GM18951 (cell line): ENCODE data around the gene ZCCHC14.

Source experiments
- POLR2A ChIP-seq: IDR thresholded peaks from 4 replicates; pipeline ENCODE4 v1.6.1; 2011; ENCODE audit warnings: mild to moderate bottlenecking; ENCODE audit not compliant: insufficient read length, insufficient read depth; ENCODE audit errors: extremely low read depth
- in situ Hi-C: fragments of 300-500 bp; cut with MboI; formaldehyde crosslinking; loops from one replicate; pipeline ENCODE4 v1.12.0; 2022; ENCODE audit warnings: low sequenced_read_pairs, mixed read lengths, inconsistent platforms; ENCODE audit not compliant: unreplicated experiment

Gene ZCCHC14

DNA sequence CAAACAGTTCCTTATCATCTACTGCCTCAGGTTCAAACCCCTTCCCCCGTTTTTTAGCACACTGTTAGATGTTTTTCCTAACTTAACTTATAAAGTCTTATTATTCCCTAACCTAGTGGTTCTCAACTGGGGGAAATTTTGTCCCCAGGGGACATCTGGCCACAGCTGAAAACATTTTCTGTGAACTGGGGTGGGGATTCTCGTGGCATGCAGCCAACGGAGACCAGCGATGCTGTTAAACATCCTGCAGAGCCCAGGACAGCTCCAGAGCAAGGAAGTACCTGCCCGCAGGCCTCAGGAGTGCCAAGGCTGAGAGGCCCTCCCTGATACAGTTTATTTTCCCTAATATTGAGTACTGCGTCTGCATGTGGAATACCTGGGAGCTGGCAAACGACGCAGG is 24.3 kb downstream of the ZCCHC14 start:
- in situ Hi-C loops: no loop called here

DNA sequence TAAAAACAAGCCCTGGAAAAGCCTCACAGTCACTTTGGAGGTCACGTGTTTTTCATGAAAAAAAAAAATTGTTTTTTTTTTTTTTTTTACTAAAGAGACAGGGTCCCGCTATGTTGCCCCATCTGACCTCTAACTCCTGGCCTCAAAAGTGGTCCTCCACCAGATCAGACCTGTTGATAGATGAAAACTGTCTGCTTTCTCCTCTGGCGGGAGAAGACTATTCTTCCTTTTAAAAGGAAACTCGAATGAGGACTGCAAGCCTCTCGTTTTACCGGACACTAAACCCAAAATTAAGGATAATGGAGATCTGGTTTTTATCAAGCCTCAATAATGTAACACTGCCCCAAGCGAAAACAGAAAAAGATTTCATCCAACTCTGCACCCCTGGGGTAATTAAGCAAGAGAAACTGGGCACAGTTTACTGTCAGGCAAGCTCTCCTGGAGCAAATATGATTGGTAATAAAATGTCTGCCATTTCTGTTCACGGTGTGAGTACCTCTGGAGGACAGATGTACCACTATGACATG is 25.8 kb downstream of the ZCCHC14 start:
- in situ Hi-C loops: no loop called here
- no peak for TF ChIP-seq POLR2A

More for the DNA sequence above, 24.3 kb downstream of the ZCCHC14 start:
- TF ChIP-seq POLR2A: no peak

DNA sequence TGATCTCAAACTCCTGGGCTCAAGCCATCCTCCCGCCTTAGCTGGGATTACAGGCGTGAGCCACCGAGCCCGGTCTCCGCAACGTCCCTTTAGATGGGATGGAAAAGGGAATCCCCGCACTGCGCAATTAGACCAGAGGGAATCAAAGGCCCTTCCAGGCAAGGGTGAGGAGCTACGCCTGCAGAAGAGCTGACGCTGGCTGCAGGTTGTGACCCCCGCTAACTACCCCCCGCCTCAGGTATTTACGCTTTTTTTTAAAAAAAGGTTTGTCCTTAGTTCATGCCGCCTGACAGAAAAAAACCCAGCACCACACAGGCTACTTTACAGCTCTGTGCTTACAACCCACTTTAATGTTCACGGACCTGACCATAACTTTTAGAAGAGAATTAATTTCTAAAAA is 26.9 kb downstream of the ZCCHC14 start:
- no peak for TF ChIP-seq POLR2A
- in situ Hi-C loops: no loop called here

DNA sequence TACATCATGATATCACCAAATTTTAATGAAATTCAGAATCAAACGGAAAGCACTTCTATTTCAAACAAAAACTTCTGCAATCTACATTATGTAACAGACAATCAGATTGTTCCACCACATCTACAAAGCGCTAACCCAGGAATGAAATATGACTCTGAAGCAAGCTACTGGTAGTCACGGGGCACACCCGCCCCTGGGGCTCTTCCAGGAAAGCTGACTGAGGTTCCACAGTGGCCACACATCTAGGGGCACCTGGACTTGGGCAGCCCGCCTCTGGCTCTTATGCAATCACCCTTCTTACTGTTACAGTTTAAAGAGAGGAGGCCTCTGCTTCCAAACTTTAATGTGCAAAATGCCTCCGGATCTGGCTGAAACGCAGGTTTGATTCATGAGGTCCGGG is 27.5 kb downstream of the ZCCHC14 start:
- in situ Hi-C loops: no loop called here

DNA sequence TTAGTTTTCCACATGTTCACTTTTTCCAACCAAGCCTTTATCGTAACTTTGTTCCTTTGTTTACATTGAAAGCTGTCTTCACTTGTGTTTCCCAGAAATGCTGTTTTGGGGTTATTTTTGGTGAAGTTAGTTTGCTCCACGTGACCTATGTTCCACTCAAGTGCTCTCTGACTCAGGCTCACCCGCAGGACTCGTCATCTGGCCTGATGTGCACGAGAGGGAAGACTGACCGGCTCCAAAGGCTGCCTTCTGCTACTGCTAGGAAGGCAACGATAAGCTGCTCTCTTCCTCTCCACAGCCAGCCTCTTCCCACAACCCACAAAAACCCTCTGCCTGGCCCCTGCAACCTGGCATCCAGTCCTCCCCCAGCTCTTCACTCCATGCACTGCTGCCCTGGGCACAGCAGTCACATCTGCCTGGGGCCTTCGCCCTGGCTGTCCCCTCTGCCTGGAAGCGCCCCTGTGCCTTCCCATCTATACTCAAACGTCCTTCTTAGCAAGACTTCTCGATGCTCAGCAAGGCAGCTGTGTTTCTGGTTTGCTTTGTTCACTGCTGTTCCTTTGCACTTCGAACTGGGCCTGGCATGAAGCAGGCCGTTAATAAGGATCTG is 28.0 kb downstream of the ZCCHC14 start:
- in situ Hi-C loops: no loop called here
- TF ChIP-seq POLR2A: no peak

More for the DNA sequence above, 27.5 kb downstream of the ZCCHC14 start:
- no peak for TF ChIP-seq POLR2A

DNA sequence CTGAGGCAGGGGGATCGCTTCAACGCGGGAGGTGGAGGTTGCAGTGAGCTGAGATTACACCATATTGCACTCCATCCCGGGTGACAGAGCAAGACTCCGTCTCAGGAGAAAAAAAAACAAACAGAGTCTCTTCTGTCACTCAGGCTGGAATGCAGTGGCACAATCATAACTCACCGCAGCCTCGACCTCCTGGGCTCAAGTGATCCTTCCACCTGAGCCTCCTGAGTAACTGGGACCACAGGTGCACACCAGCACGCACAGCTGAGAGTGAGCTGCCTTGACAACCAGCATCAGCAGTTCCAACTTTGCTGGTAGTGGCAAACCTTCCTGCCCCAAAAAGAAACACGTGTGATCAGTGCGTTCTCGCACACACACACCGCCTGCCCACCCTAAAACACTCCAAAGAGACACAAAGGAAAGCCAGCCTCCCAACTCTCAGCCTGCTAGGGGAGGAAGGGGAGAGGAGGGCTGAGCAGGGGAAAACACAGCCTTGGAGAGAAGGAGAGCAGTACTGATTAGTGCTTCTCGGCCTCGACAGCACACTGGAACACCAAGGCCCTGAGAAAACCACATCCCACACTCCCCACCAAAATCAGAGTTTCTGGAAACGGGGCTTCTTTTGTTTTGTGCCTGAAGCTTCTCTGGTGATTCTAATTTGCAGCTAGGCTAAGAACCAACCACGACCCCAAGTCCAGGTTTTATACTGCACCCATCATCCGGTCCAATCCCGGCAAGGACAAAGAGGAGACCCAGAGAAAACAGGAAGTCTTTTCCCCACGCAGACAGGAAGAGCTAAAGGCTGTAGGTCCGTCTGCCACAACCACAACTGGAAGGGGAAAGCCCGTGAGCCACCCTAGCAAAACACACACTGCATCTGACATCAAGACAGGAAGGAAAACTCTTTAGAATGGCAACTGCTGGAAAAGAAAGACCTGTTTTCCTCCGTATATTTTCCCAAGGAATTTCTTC is 28.8 kb downstream of the ZCCHC14 start:
- in situ Hi-C loops: no loop called here
- peak; percentile 16 for TF ChIP-seq POLR2A

DNA sequence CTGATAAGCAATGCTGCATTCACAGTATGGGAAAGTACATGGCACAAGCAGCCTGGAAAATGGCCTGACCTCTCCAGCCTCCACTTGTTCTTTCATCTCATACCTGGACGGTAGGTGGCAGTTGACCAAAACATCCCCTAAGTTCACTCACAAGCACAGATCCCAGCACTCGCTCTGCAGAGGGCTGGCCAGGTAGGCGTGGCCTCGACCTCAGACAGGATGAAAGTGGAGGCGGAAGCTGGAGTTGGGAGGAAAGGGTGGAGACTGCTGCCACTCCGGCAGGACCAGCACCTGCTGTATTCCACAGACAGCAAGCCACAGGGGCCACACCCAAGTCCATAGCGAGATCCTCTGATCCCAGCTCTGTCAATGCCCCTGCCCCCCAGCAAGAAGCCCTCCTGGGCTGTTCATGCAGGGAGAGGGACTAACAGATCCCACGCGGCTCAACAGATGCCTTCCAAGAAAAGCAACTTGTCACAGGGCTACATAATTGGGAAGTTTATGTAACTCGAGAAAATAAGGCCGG is 31.3 kb downstream of the ZCCHC14 start:
- TF ChIP-seq POLR2A: peak; percentile 25
- in situ Hi-C loops: no loop called here

DNA sequence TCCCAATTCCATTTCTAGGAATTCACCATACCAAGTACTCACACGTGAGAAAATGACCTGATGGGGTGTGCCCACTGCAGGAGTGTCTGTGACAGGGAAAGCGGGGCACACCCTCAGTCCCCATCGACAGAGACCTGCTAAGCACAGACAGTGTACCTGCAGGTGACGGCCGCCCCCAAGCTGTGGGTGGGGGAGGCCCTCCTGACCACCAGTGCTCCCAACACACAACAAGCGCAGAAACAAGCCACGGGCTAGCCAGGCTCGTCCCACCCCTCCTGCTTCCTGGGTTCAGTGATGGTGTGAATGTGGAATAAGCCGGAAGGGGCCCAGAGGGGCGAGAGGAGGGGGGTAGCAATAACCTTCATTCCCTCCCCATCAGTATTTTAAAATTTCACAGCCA is 31.9 kb downstream of the ZCCHC14 start:
- TF ChIP-seq POLR2A: no peak

DNA sequence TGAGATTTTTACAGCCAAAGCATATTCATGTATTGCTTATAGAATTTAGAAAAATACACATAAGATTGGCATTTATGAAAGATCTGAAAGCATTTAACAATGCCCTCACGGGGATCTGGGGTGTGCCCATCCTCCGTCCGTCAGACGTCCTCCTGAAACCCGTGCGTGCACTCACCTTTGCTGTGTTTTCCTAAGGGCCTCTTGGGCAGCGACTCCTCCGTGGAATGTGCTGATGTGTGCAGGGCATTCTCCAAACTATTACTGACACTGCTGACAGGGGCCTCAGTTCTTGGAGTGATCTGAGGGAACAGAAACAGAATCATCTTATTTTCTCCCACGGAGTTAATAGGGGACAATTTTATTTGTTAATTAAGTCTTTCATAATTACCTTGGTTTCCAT is 33.0 kb downstream of the ZCCHC14 start:
- in situ Hi-C loops: no loop called here
- TF ChIP-seq POLR2A: no peak

More for the DNA sequence above, 31.9 kb downstream of the ZCCHC14 start:
- in situ Hi-C loops: no loop called here

DNA sequence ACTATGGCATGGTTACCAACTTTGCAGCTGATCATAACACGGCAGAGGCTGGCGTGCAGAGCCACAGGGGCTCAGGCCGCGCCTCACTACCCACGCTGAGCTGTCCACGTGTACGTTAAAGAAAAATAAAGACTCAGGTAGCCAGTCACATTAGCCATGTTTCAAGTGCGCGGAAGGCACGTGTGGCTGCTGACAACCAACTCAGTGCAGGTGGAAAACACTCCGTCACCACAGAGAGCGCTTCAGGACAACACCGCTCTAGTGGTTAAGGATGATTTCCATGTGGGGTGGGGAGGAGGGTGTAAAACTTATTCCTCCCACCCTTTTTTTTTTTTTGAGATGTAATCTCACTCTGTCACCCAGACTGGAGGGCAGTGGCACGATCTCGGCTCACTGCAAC is 33.8 kb downstream of the ZCCHC14 start:
- in situ Hi-C loops: no loop called here
- no peak for TF ChIP-seq POLR2A

DNA sequence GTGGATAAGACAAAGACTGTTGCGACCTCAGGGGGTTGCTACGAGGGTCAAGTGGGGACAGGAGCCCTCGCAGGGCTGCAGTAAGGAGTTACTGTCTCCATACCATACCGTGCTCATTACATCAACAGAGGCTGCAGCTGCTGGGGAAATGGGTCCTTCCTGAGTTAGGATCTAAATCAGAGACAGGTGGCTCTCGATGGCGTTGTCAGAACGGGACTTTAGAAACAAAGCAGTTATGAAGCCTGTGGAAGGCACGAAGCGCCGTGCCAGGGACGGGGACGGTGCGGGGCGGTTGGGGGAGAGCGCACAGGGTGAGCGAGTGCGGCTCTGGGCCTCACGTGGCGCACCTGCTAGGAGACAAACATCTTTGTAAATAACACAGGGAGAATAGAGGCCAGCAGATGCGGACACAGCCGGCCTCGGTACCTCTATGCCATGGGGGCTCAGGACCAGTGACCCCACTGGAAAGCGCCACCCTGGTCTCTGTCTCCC is 34.4 kb downstream of the ZCCHC14 start:
- in situ Hi-C loops: no loop called here
- no peak for TF ChIP-seq POLR2A

DNA sequence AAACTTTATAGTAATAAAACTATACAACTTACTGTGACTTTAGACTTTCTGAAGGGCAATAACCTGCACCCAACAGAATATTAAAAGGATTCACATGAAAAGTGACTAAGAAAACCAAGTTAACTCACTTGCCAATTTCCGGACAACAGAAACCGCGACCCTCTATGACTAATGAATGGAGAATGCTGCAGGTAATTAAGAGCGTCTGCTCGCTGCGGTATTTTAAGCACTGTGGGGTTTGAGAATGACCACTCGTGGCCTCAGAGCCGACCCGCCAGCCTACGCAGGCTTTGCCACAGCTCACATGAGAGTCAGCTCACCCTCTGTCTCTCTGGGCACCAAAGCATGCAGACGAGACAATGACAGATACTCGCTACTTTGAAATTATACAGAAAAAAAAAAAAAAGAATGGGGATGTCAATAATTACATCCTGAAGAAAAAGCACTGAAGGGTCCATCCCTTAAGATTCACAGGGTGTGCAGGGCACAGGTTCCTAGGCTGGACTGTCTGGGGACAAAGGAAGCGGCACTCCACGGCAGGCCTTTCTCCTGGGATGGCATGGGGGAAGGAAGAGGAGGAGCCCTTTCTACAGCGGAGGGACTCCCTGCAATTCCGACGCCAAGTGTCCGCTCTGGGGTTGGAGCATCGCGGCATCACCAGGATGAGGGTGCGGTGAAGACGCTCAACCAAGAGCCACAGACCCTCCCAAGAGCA is 35.0 kb downstream of the ZCCHC14 start:
- TF ChIP-seq POLR2A: no peak

More for the DNA sequence above, 35.0 kb downstream of the ZCCHC14 start:
- in situ Hi-C loops: no loop called here
